Tibial nerve (tissue), 4 donors: ENCODE results near the gene KCNK3.

Experiments
- EP300 ChIP-seq, 2 donors: sonication (generic); formaldehyde crosslinking; IDR thresholded peaks; one replicate each; pipeline ENCODE4 v1.6.1; 2017; ENCODE audit warnings: antibody characterized with exemption in 2 of 2, mild to moderate bottlenecking in 1 of 2
- TF ChIP-seq, protein P1 (sequence below), 5 experiments: fragments of 200-600 bp in 3 of 5; fragments of 450-650 bp in 2 of 5; sonication (generic) in 3 of 5; IDR thresholded peaks; one replicate each; pipeline ENCODE4 v1.5.1; 2016 to 2019; ENCODE audit warnings: antibody characterized with exemption in 5 of 5, mild to moderate bottlenecking in 3 of 5, moderate library complexity in 2 of 5

DNA sequence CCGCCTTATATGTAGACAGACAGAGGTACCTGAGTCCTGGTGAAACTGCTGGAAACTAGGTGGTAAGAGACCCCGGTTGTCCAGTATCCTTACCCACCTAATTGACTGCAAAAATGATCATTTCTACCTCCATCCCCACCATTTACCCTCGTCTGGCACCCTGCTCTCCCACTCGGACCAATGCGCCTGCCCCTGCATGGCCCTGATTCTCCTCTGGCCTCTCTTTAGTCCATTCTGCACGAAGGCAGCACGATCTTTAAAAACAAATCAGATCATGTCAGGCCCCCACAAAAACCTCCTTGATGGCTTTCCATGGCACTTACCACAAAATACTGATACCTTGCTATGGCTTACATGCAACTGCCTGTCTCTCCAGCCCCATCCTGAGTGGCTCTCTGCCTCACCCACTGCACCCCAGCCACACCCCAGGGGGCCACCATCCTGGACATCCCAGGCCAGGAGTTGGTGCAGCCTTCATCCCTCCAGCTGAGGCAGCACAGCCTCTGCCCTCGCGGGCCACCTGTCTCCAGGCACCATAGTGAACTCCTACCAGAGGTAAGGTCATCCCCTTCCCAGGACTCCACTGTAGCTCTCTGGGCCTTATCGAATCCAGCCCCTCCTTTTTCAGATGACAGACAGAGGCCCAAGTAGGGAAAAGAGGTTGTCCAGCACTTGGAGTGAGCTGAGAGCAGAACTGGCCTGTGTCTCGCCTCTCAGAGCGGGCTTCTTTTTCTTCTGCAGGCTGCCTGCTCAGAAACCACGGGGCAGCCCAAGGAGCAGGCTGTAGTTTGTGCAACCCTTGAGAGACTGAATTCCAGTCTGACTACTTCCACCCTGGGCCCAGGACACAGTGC is 39.1 kb upstream of the KCNK3 start:
- TF ChIP-seq, protein P1, sequence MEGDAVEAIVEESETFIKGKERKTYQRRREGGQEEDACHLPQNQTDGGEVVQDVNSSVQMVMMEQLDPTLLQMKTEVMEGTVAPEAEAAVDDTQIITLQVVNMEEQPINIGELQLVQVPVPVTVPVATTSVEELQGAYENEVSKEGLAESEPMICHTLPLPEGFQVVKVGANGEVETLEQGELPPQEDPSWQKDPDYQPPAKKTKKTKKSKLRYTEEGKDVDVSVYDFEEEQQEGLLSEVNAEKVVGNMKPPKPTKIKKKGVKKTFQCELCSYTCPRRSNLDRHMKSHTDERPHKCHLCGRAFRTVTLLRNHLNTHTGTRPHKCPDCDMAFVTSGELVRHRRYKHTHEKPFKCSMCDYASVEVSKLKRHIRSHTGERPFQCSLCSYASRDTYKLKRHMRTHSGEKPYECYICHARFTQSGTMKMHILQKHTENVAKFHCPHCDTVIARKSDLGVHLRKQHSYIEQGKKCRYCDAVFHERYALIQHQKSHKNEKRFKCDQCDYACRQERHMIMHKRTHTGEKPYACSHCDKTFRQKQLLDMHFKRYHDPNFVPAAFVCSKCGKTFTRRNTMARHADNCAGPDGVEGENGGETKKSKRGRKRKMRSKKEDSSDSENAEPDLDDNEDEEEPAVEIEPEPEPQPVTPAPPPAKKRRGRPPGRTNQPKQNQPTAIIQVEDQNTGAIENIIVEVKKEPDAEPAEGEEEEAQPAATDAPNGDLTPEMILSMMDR (IDR thresholded peaks at IDR 0.05): no peak
- no peak for TF ChIP-seq EP300 (IDR thresholded peaks at IDR 0.05)
